C4-2B (cell line): ENCODE measurements around the gene FAM241A.
"Not testable (repeated sequence)": the region's sequence is repeated elsewhere in the genome, so short reads cannot be mapped to it uniquely, and the experiment has no call there.

ENCODE experiments used
- H3K27ac ChIP-seq: fragments of 450-650 bp; 2 replicates; pipeline ENCODE4 v1.5.1; 2017
- CTCF ChIP-seq: fragments of 450-650 bp; conservative IDR thresholded peaks from 2 replicates; pipeline ENCODE4 v1.5.1; 2017; ENCODE audit warnings: mild to moderate bottlenecking
- ZFX ChIP-seq: fragments of 450-650 bp; IDR thresholded peaks from 2 replicates; pipeline ENCODE4 v1.6.1; 2017

Gene FAM241A

DNA sequence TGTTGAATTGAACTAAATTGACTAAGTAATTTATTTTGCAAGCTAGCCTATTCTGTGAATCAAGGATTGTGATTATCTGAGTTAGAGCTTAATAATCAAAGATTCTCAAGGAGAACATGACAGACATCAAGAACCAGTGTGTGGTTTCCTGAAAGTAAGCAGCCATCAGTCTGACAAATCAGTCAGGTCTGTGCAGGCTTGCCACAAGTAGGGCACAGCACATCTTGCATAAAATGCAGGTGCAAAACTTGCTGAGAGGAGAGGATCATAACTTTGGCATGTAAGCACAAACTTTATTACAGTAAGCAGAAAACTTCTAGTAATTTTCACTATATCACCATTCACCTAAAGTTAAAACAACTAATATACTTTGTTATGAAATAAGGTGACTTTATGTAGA, 22.5 kb downstream of the FAM241A start:
- TF ChIP-seq CTCF (no peak), ZFX (no peak)
- no peak overlapping the region for H3K27ac ChIP-seq

DNA sequence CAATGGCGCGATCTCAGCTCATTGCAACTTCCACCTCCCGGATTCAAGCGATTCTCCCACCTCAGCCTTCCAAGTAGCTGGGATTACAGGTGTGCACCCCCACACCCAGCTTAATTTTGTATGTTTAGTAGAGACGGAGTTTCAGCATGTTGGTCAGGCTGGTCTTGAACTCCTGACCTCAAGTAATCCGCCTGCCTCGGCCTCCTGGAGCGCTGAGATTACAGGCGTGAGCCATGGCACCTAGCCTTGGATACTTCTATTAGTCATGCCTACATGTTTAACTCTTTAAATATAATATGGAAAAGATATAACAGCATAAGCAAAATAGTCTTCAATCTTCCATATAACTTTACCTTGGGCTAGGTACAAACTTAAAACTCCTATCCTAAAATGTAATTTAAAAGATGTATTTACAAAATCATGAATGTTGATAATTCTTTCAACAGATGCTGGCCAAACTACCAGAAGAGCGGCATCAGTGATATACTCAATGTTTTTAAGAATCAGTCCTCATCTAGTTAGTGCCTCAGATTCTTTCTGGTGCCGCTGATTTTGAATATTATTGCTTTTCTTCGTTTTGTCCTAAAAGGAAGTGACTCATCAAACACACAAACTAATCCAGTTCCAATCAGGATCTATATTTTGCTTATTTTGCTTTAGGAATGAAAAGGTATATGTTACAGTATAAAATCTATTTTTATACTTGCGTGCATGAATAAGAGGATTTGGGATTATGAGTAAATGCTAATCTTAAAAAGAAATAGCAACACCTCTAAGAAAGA, 23.7 kb downstream of the FAM241A start:
- no peak overlapping the region for H3K27ac ChIP-seq

GRCh38 chr4:112170451-112170993, 25.3 kb downstream of the FAM241A start:
- TF ChIP-seq ZFX, result no peak
- TF ChIP-seq CTCF, result no peak
- H3K27ac ChIP-seq, result no peak overlapping the region

More for the DNA sequence above, 23.7 kb downstream of the FAM241A start:
- no peak for TF ChIP-seq ZFX
- TF ChIP-seq CTCF, result no peak

GRCh38 chr4:112171051-112171763, 26.0 kb downstream of the FAM241A start:
- H3K27ac ChIP-seq, result not testable (repeated sequence)

DNA sequence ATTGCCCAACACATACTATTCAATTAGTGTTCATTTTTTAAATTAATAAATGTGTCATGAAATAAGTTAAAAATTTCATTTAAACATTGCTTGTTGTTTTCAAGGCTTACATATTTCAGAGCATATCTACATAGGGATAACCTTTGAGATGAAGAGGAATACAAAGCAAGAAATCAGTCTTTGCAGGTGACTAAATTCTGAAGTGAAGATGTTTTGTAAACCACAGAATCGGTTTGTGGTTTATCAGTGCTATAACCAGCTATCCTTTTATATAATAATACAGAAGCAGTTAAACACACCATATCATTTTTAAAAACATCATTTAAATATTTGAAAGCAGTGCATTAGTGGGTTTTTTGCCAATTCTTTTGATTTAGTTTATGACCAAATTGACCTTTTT, 26.9 kb downstream of the FAM241A start:
- no peak overlapping the region for H3K27ac ChIP-seq
- TF ChIP-seq CTCF (no peak), ZFX (no peak)

- no peak for TF ChIP-seq CTCF
- TF ChIP-seq ZFX, result no peak
- no peak overlapping the region for H3K27ac ChIP-seq
Observed at GRCh38 chr4:112173593-112174558, 28.6 kb downstream of the FAM241A start.

GRCh38 chr4:112175840-112176239, 30.6 kb downstream of the FAM241A start:
- H3K27ac ChIP-seq, result no peak overlapping the region
- TF ChIP-seq ZFX, result no peak
- no peak for TF ChIP-seq CTCF
